IPS DF 6.9 (cell line): ENCODE measurements around the gene ADAMTS13.

ENCODE experiments used
- DNase-seq: peaks from one replicate; pipeline ENCODE4 v3.0.0-alpha.2; 2013; ENCODE audit warnings: low read depth, low spot score
- H3K27ac ChIP-seq: one replicate; pipeline ENCODE4 v1.5.1; 2013; ENCODE audit warnings: low read length, control low read depth
- H3K27me3 ChIP-seq: 2 replicates; pipeline ENCODE4 v1.6.1; 2013; ENCODE audit warnings: mild to moderate bottlenecking, low read length; ENCODE audit not compliant: control insufficient read depth, insufficient read depth
- H3K36me3 ChIP-seq: 2 replicates; pipeline ENCODE4 v1.6.1; 2013; ENCODE audit warnings: low read length; ENCODE audit not compliant: control insufficient read depth, insufficient read depth
- H3K4me1 ChIP-seq: 2 replicates; pipeline ENCODE4 v1.6.1; 2013; ENCODE audit warnings: low read length; ENCODE audit not compliant: control insufficient read depth, insufficient read depth
- H3K4me3 ChIP-seq: 2 replicates; pipeline ENCODE4 v1.5.1; 2013; ENCODE audit warnings: mild to moderate bottlenecking, low read length
- H3K9me3 ChIP-seq: 2 replicates; pipeline ENCODE4 v1.6.1; 2013; ENCODE audit warnings: low read length, inconsistent platforms; ENCODE audit not compliant: control insufficient read depth, insufficient read depth
- WGBS: extraction: QIAGEN DNeasy Blood & Tissue Kit; methylation state at CpG from one replicate; pipeline ENCODE4 v1.1.7; 2013; ENCODE audit warnings: mixed read lengths, missing lambda C conversion rate; ENCODE audit not compliant: insufficient read length, insufficient coverage; 5-methylcytosine and 5-hydroxymethylcytosine counted together

Gene ADAMTS13

GRCh38 chr9:133470427-133470924 lies 48.3 kb downstream of the ADAMTS13 start:
- DNase-seq = no peak
- H3K4me3 ChIP-seq = no peak overlapping the region
- H3K36me3 ChIP-seq = peaks cover 30% of the 10 kb centered on the region
- no peak overlapping the region for H3K27ac ChIP-seq
- H3K4me1 ChIP-seq = peaks cover 1% of the 10 kb centered on the region; the same call in 1 of the 2 replicates
- no CpG with 5 or more reads among the region's 16 CpGs for WGBS
- H3K9me3 ChIP-seq = no peaks in the 10 kb centered on the region
- H3K27me3 ChIP-seq = no peaks in the 10 kb centered on the region

- Histone ChIP-seq H3K9me3 (no peaks in the 10 kb centered on the region), H3K4me3 (no peak overlapping the region), H3K4me1 (peaks cover 1% of the 10 kb centered on the region; the same call in 1 of the 2 replicates), H3K36me3 (peaks cover 30% of the 10 kb centered on the region), H3K27ac (no peak overlapping the region), H3K27me3 (no peaks in the 10 kb centered on the region)
- no peak for DNase-seq
- no CpG with 5 or more reads among the region's 7 CpGs for WGBS
Observed at GRCh38 chr9:133470988-133471387, 48.8 kb downstream of the ADAMTS13 start.

GRCh38 chr9:133471551-133472276 lies 49.5 kb downstream of the ADAMTS13 start:
- Histone ChIP-seq H3K36me3 (peaks cover 30% of the 10 kb centered on the region), H3K9me3 (no peaks in the 10 kb centered on the region), H3K4me3 (no peak overlapping the region), H3K27me3 (no peaks in the 10 kb centered on the region), H3K4me1 (peaks cover 1% of the 10 kb centered on the region; the same call in 1 of the 2 replicates), H3K27ac (no peak overlapping the region)
- no peak for DNase-seq
- WGBS = no CpG with 5 or more reads among the region's 27 CpGs

GRCh38 chr9:133472277-133472645 lies 50.1 kb downstream of the ADAMTS13 start:
- Histone ChIP-seq H3K4me3 (no peak overlapping the region), H3K4me1 (peaks cover 1% of the 10 kb centered on the region; the same call in 1 of the 2 replicates), H3K27me3 (no peaks in the 10 kb centered on the region), H3K36me3 (peaks cover 30% of the 10 kb centered on the region), H3K9me3 (no peaks in the 10 kb centered on the region), H3K27ac (no peak overlapping the region)
- no CpG with 5 or more reads among the region's 11 CpGs for WGBS
- no peak for DNase-seq

GRCh38 chr9:133472753-133473378 lies 50.7 kb downstream of the ADAMTS13 start:
- WGBS = no CpG with 5 or more reads among the region's 19 CpGs
- Histone ChIP-seq H3K36me3 (peaks cover 30% of the 10 kb centered on the region), H3K4me3 (no peak overlapping the region), H3K27ac (no peak overlapping the region), H3K4me1 (peaks cover 1% of the 10 kb centered on the region; the same call in 1 of the 2 replicates), H3K27me3 (no peaks in the 10 kb centered on the region), H3K9me3 (no peaks in the 10 kb centered on the region)
- DNase-seq = no peak

- WGBS = no CpG with 5 or more reads among the region's 20 CpGs
- H3K36me3 ChIP-seq = peaks cover 28% of the 10 kb centered on the region
- no peaks in the 10 kb centered on the region for H3K9me3 ChIP-seq
- no peak for DNase-seq
- H3K27me3 ChIP-seq = no peaks in the 10 kb centered on the region
- H3K4me3 ChIP-seq = no peak overlapping the region
- no peak overlapping the region for H3K27ac ChIP-seq
- H3K4me1 ChIP-seq = peaks cover 2% of the 10 kb centered on the region; the same call in 1 of the 2 replicates
Observed at GRCh38 chr9:133473743-133474142, 51.6 kb downstream of the ADAMTS13 start.

GRCh38 chr9:133474215-133474614 lies 52.0 kb downstream of the ADAMTS13 start:
- Histone ChIP-seq H3K27me3 (no peaks in the 10 kb centered on the region), H3K9me3 (no peaks in the 10 kb centered on the region), H3K4me1 (peaks cover 2% of the 10 kb centered on the region; the same call in 1 of the 2 replicates), H3K4me3 (no peak overlapping the region), H3K27ac (no peak overlapping the region), H3K36me3 (peaks cover 27% of the 10 kb centered on the region)
- no peak for DNase-seq
- WGBS = no CpG with 5 or more reads among the region's 5 CpGs

- H3K4me1 ChIP-seq = 0 out of 2 replicates have a peak, but pooled peaks cover 2% of the 10 kb centered on the region
- H3K36me3 ChIP-seq = peaks cover 27% of the 10 kb centered on the region
- DNase-seq = no peak
- H3K4me3 ChIP-seq = no peak overlapping the region
- no CpG with 5 or more reads among the region's 20 CpGs for WGBS
- no peaks in the 10 kb centered on the region for H3K9me3 ChIP-seq
- H3K27ac ChIP-seq = no peak overlapping the region
- H3K27me3 ChIP-seq = no peaks in the 10 kb centered on the region
Observed at GRCh38 chr9:133474853-133475252, 52.7 kb downstream of the ADAMTS13 start.

GRCh38 chr9:133475292-133476012 lies 53.3 kb downstream of the ADAMTS13 start:
- DNase-seq = no peak
- no peaks in the 10 kb centered on the region for H3K27me3 ChIP-seq
- peaks cover 27% of the 10 kb centered on the region for H3K36me3 ChIP-seq
- H3K9me3 ChIP-seq = no peaks in the 10 kb centered on the region
- no CpG with 5 or more reads among the region's 27 CpGs for WGBS
- H3K4me1 ChIP-seq = 0 out of 2 replicates have a peak, but pooled peaks cover 2% of the 10 kb centered on the region
- no peak overlapping the region for H3K27ac ChIP-seq
- no peak overlapping the region for H3K4me3 ChIP-seq
